Endothelial cell of umbilical vein (primary cell): ENCODE measurements around the gene CNTLN. TPM values are rescaled to one million over a fixed set of nuclear protein-coding genes. Genes with fewer than 3 reads are reported as not detected.

ENCODE experiments used
- BruUV-seq: library from RNA; stranded (reverse); fragments of 400-500 nt; replicated peaks from 2 replicates; lab custom pipeline; 2021; lab: Mats Ljungman, UMichigan
- CTCF ChIA-PET: fragments of 300-600, 350-600 bp; sonication (Branson Sonifier 250); formaldehyde crosslinking; loops from one replicate; lab custom pipeline; 2021; ENCODE audit warnings: antibody characterized with exemption, inconsistent platforms; lab: Charles Lee
- POLR2A ChIA-PET: fragments of 300-600, 350-600 bp; sonication (Branson Sonifier 250); formaldehyde crosslinking; loops from one replicate; lab custom pipeline; 2021; ENCODE audit warnings: antibody characterized with exemption, inconsistent platforms; lab: Charles Lee
- DNase-seq: peaks from one replicate; pipeline ENCODE4 v3.0.0-alpha.2; 2011; ENCODE audit warnings: low read depth, low spot score
- FAIRE-seq: peaks from 2 replicates; lab custom pipeline; 2011; peaks lifted over from hg19 to GRCh38; lab: Jason Lieb, UNC
- H2AFZ ChIP-seq: 2 replicates; pipeline ENCODE4 v1.6.0; 2012; ENCODE audit warnings: low read depth, low read length, control low read depth, inconsistent platforms
- H3K27ac ChIP-seq: 2 replicates; pipeline ENCODE4 v1.5.1; 2011; ENCODE audit warnings: low read depth, mild to moderate bottlenecking, control low read depth, low read length, moderate library complexity; ENCODE audit not compliant: insufficient read depth
- H3K27me3 ChIP-seq, 2 experiments: 2 replicates each; pipeline versions ENCODE4 v1.6.0 to v1.6.1; 2011; ENCODE audit warnings: low read length in 2 of 2, mixed read lengths in 1 of 2; ENCODE audit not compliant: control insufficient read depth in 2 of 2, insufficient read depth in 2 of 2
- H3K36me3 ChIP-seq, 2 experiments: 2 replicates in 1 of 2; 3 replicates in 1 of 2; pipeline ENCODE4 v1.5.1; 2011; ENCODE audit warnings: low read length in 2 of 2, mild to moderate bottlenecking in 1 of 2, moderate library complexity in 1 of 2; ENCODE audit not compliant: control insufficient read depth in 2 of 2, insufficient read depth in 2 of 2; ENCODE audit errors: extremely low read depth in 1 of 2
- H3K4me1 ChIP-seq: 3 replicates; pipeline ENCODE4 v1.5.1; 2011; ENCODE audit warnings: mild to moderate bottlenecking, low read length; ENCODE audit not compliant: control insufficient read depth, insufficient read depth; ENCODE audit errors: extremely low read depth
- H3K4me2 ChIP-seq: 2 replicates; pipeline ENCODE4 v1.6.1; 2011; ENCODE audit warnings: low read length, control low read depth, mixed read lengths; ENCODE audit not compliant: insufficient read depth
- H3K4me3 ChIP-seq, 3 experiments: fragments of 200-600 bp in 1 of 3; sonication (generic), shearing (Covaris generic) in 1 of 3; replicated peaks in 1 of 3; 2 replicates each; pipeline ENCODE4 v1.5.1; 2011 to 2016; ENCODE audit warnings: control low read depth in 3 of 3, low read length in 3 of 3, mild to moderate bottlenecking in 2 of 3, inconsistent platforms in 1 of 3, low read depth in 1 of 3, moderate library complexity in 1 of 3; ENCODE audit not compliant: insufficient read depth in 1 of 3
- H3K79me2 ChIP-seq: 2 replicates; pipeline ENCODE4 v1.6.0; 2012; ENCODE audit warnings: low read length, inconsistent platforms; ENCODE audit not compliant: control insufficient read depth, insufficient read depth
- H3K9ac ChIP-seq: replicated peaks from 2 replicates; pipeline ENCODE3; 2011; ENCODE audit warnings: low read length, control low read depth; ENCODE audit not compliant: insufficient read depth; ENCODE audit errors: extremely low read depth
- H3K9me1 ChIP-seq: replicated peaks from 3 replicates; pipeline ENCODE4 v1.6.0; 2011; ENCODE audit warnings: mild to moderate bottlenecking, low read length; ENCODE audit not compliant: control insufficient read depth, insufficient read depth; ENCODE audit errors: extremely low read depth
- H3K9me3 ChIP-seq: replicated peaks from 2 replicates; pipeline ENCODE4 v1.5.1; 2012; ENCODE audit warnings: low read length, inconsistent platforms; ENCODE audit not compliant: control insufficient read depth, insufficient read depth
- H4K20me1 ChIP-seq: replicated peaks from 2 replicates; pipeline ENCODE3; 2011; ENCODE audit warnings: mild to moderate bottlenecking, low read length; ENCODE audit not compliant: control insufficient read depth, insufficient read depth; ENCODE audit errors: extremely low read depth
- CTCF ChIP-seq, 2 donors: IDR thresholded peaks; 1 replicate in 1 of 2; 2 replicates in 1 of 2; pipeline ENCODE4 v1.5.1; 2011; ENCODE audit warnings: low read length in 2 of 2, mild to moderate bottlenecking in 2 of 2, moderate library complexity in 2 of 2, control low read depth in 1 of 2, inconsistent platforms in 1 of 2, low read depth in 1 of 2; ENCODE audit not compliant: insufficient read depth in 1 of 2; ENCODE audit errors: extremely low read depth in 1 of 2
- EZH2 ChIP-seq: IDR thresholded peaks from 2 replicates; pipeline ENCODE4 v1.6.1; 2012; ENCODE audit warnings: borderline replicate concordance, low read depth, mild to moderate bottlenecking, moderate library complexity, low read length, inconsistent platforms; ENCODE audit not compliant: severe bottlenecking
- FOS ChIP-seq: IDR thresholded peaks from 2 replicates; pipeline ENCODE4 v1.6.1; 2011; ENCODE audit warnings: mild to moderate bottlenecking, low read length, moderate library complexity, borderline replicate concordance; ENCODE audit not compliant: insufficient read depth
- GATA2 ChIP-seq: IDR thresholded peaks from 2 replicates; pipeline ENCODE4 v1.7.0; 2011; ENCODE audit warnings: low read depth, mild to moderate bottlenecking, moderate library complexity, mixed read lengths, low read length; ENCODE audit not compliant: insufficient read length, insufficient read depth
- JUN ChIP-seq: IDR thresholded peaks from 2 replicates; pipeline ENCODE4 v1.6.1; 2011; ENCODE audit warnings: borderline replicate concordance, low read depth; ENCODE audit not compliant: insufficient read length, insufficient read depth
- MAX ChIP-seq: IDR thresholded peaks from 2 replicates; pipeline ENCODE4 v1.6.1; 2011; ENCODE audit not compliant: insufficient read depth, insufficient read length
- MYC ChIP-seq: IDR thresholded peaks from one replicate; pipeline ENCODE4 v1.6.1; 2011; ENCODE audit warnings: mild to moderate bottlenecking, low read depth, low read length
- POLR2A ChIP-seq: IDR thresholded peaks from 2 replicates; pipeline ENCODE4 v1.6.1; 2012; ENCODE audit warnings: low read depth, mild to moderate bottlenecking, control low read depth, low read length
- POLR2AphosphoS5 ChIP-seq: IDR thresholded peaks from 2 replicates; pipeline ENCODE4 v1.6.1; 2012; ENCODE audit warnings: low read depth, mild to moderate bottlenecking, control low read depth, low read length, moderate library complexity; ENCODE audit not compliant: insufficient read depth
- dilution Hi-C: fragments of 300-500 bp; cut with MboI; formaldehyde crosslinking; loops from one replicate; pipeline ENCODE4 v1.15.0; 2019; ENCODE audit warnings: low sequenced_read_pairs; ENCODE audit not compliant: extremely low pct_ligation_motif_present
- intact Hi-C: fragments of 100-400 bp; cut with micrococcal nuclease; formaldehyde crosslinking; loops from one replicate; pipeline ENCODE4 v1.10.0; 2022
- polyA plus RNA-seq, 4 experiments: library from polyadenylated mRNA; depleted of rRNA in 3 of 4; stranded (reverse) in 3 of 4; unstranded in 1 of 4; fragments of >200 nt; gene quantifications; 2 replicates each; pipeline versions ENCODE4 v1.2.1 to v1.2.3, GENCODE V29; 2011 to 2012; ENCODE audit warnings: missing spikeins in 1 of 4
- total RNA-seq: library from RNA; stranded (reverse); gene quantifications from 2 replicates; pipeline ENCODE4 v1.2.3, GENCODE V29; 2021

The CNTLN gene
- total and polyA plus RNA-seq, 2 donors (not counting 3 experiments of a cell fraction or from before 2014, with no cell fraction given) = 3.5 to 15.8 TPM

- dilution Hi-C loops (no loop called here), intact Hi-C loops (no loop called here)
- ChIA-PET POLR2A (no interaction called here), CTCF (interaction anchor here (0.7 kb wide), 1 partner anchor 49 kb away, joined by 3 read pairs; no protein-coding TSS in a partner anchor)
- no peaks in the 10 kb centered on the region for H3K4me1 ChIP-seq
- no peaks in the 10 kb centered on the region for H3K36me3 ChIP-seq
- H4K20me1 ChIP-seq = no peaks in the 10 kb centered on the region
- no peak overlapping the region for H3K9ac ChIP-seq
- H3K27me3 ChIP-seq = no peaks in the 10 kb centered on the region
- DNase-seq = no peak
- no peaks in the 10 kb centered on the region for H3K79me2 ChIP-seq
- no peak overlapping the region for H3K4me2 ChIP-seq
- no peak for FAIRE-seq
- no peak overlapping the region for H3K4me3 ChIP-seq
- TF ChIP-seq JUN = no peak
- TF ChIP-seq CTCF (IDR thresholded peaks at IDR 0.05; ENCODE audit: extremely low read depth in 1 of 2, insufficient read depth in 1 of 2, low read depth in 1 of 2, low read length in 2 of 2) = no peak
- TF ChIP-seq MYC = no peak
- TF ChIP-seq FOS = no peak
- no peak for TF ChIP-seq GATA2
- no peak for TF ChIP-seq MAX
- no peak for TF ChIP-seq POLR2A
- no peak for TF ChIP-seq POLR2AphosphoS5
- no peak for TF ChIP-seq EZH2
- no peaks in the 10 kb centered on the region for H3K9me1 ChIP-seq
- BruUV-seq = no TSS peak
- H2AFZ ChIP-seq = no peak overlapping the region
- no peak overlapping the region for H3K27ac ChIP-seq
- no peaks in the 10 kb centered on the region for H3K9me3 ChIP-seq
These were observed 46.3 kb upstream of the CNTLN start for GRCh38 chr9:17088566-17088965.
